Endothelial cell of umbilical vein (primary cell): ENCODE data around the gene KCNH8.

Experiments
- EZH2 ChIP-seq: IDR thresholded peaks from 2 replicates; pipeline ENCODE4 v1.6.1; 2012; ENCODE audit warnings: borderline replicate concordance, low read depth, mild to moderate bottlenecking, moderate library complexity, low read length, inconsistent platforms; ENCODE audit not compliant: severe bottlenecking
- JUN ChIP-seq: IDR thresholded peaks from 2 replicates; pipeline ENCODE4 v1.6.1; 2011; ENCODE audit warnings: borderline replicate concordance, low read depth; ENCODE audit not compliant: insufficient read length, insufficient read depth
- MAX ChIP-seq: IDR thresholded peaks from 2 replicates; pipeline ENCODE4 v1.6.1; 2011; ENCODE audit not compliant: insufficient read depth, insufficient read length
- MYC ChIP-seq: IDR thresholded peaks from one replicate; pipeline ENCODE4 v1.6.1; 2011; ENCODE audit warnings: mild to moderate bottlenecking, low read depth, low read length
- POLR2A ChIP-seq: IDR thresholded peaks from 2 replicates; pipeline ENCODE4 v1.6.1; 2012; ENCODE audit warnings: low read depth, mild to moderate bottlenecking, control low read depth, low read length
- POLR2AphosphoS5 ChIP-seq: IDR thresholded peaks from 2 replicates; pipeline ENCODE4 v1.6.1; 2012; ENCODE audit warnings: low read depth, mild to moderate bottlenecking, control low read depth, low read length, moderate library complexity; ENCODE audit not compliant: insufficient read depth
- TF ChIP-seq, protein P1 (sequence below), 2 donors: IDR thresholded peaks; 1 replicate in 1 of 2; 2 replicates in 1 of 2; pipeline ENCODE4 v1.5.1; 2011; ENCODE audit warnings: low read length in 2 of 2, mild to moderate bottlenecking in 2 of 2, moderate library complexity in 2 of 2, control low read depth in 1 of 2, inconsistent platforms in 1 of 2, low read depth in 1 of 2; ENCODE audit not compliant: insufficient read depth in 1 of 2; ENCODE audit errors: extremely low read depth in 1 of 2

GRCh38 chr3:19295208-19295607 lies 146.9 kb downstream of the KCNH8 start:
- TF ChIP-seq POLR2AphosphoS5 (no peak), MAX (no peak), EZH2 (no peak), POLR2A (no peak), JUN (no peak), MYC (no peak)
- TF ChIP-seq, protein P1, sequence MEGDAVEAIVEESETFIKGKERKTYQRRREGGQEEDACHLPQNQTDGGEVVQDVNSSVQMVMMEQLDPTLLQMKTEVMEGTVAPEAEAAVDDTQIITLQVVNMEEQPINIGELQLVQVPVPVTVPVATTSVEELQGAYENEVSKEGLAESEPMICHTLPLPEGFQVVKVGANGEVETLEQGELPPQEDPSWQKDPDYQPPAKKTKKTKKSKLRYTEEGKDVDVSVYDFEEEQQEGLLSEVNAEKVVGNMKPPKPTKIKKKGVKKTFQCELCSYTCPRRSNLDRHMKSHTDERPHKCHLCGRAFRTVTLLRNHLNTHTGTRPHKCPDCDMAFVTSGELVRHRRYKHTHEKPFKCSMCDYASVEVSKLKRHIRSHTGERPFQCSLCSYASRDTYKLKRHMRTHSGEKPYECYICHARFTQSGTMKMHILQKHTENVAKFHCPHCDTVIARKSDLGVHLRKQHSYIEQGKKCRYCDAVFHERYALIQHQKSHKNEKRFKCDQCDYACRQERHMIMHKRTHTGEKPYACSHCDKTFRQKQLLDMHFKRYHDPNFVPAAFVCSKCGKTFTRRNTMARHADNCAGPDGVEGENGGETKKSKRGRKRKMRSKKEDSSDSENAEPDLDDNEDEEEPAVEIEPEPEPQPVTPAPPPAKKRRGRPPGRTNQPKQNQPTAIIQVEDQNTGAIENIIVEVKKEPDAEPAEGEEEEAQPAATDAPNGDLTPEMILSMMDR (IDR thresholded peaks at IDR 0.05; ENCODE audit: extremely low read depth in 1 of 2, insufficient read depth in 1 of 2, low read depth in 1 of 2, low read length in 2 of 2): no peak
